HEK293 (cell line): ENCODE data around the gene ANKRD52.

Experiments
- CTCF ChIA-PET: fragments of 350-600 bp; formaldehyde crosslinking; extraction: SDS; loops from one replicate; lab custom pipeline; 2021; ENCODE audit warnings: antibody characterized with exemption; lab: Yijun Ruan, JAX
- POLR2A ChIA-PET: fragments of 300-600 bp; formaldehyde crosslinking; extraction: SDS; loops from one replicate; lab custom pipeline; 2020; ENCODE audit warnings: antibody characterized with exemption, inconsistent platforms; lab: Yijun Ruan, JAX
- H3K27ac ChIP-seq: fragments of 200-500 bp; sonication (Bioruptor generic); 2 replicates; pipeline ENCODE4 v1.5.1; 2014; ENCODE audit warnings: low read depth, low read length, control low read depth, inconsistent platforms; ENCODE audit errors: extremely low read depth
- H3K36me3 ChIP-seq, 2 experiments: fragments of 200-500 bp in 1 of 2; sonication (Bioruptor generic) in 1 of 2; 1 replicate in 1 of 2; 2 replicates in 1 of 2; pipeline ENCODE4 v1.5.1; 2014 to 2017; ENCODE audit warnings: inconsistent platforms in 2 of 2, low read length in 2 of 2; ENCODE audit not compliant: control insufficient read depth in 2 of 2, insufficient read depth in 1 of 2
- H3K4me1 ChIP-seq: fragments of 200-500 bp; sonication (Bioruptor generic); 2 replicates; pipeline ENCODE4 v1.5.1; 2014; ENCODE audit warnings: mild to moderate bottlenecking, low read length, inconsistent platforms; ENCODE audit not compliant: control insufficient read depth, insufficient read depth
- H3K4me3 ChIP-seq: 2 replicates; pipeline ENCODE4 v1.5.1; 2011; ENCODE audit warnings: low read depth, mild to moderate bottlenecking, control low read depth, low read length, moderate library complexity
- H3K9me3 ChIP-seq: fragments of 200-500 bp; sonication (Bioruptor generic); 2 replicates; pipeline ENCODE4 v1.5.1; 2014; ENCODE audit warnings: low read depth, low read length, inconsistent platforms; ENCODE audit not compliant: control insufficient read depth, insufficient read depth
- BCL11A ChIP-seq: fragments of 450-650 bp; formaldehyde crosslinking; IDR thresholded peaks from 2 replicates; pipeline ENCODE4 v1.5.1; 2016; ENCODE audit warnings: low read depth, missing biosample characterization, missing genetic modification characterization
- GLIS1 ChIP-seq: fragments of 450-650 bp; formaldehyde crosslinking; IDR thresholded peaks from 2 replicates; pipeline ENCODE4 v1.5.1; 2016; ENCODE audit warnings: missing biosample characterization, missing genetic modification characterization
- IKZF3 ChIP-seq: fragments of 450-650 bp; IDR thresholded peaks from 2 replicates; pipeline ENCODE4 v1.5.0; 2018; ENCODE audit warnings: missing biosample characterization, mild to moderate bottlenecking, missing genetic modification characterization, moderate library complexity
- PRDM1 ChIP-seq: fragments of 450-650 bp; formaldehyde crosslinking; IDR thresholded peaks from 2 replicates; pipeline ENCODE4; 2016; ENCODE audit warnings: missing biosample characterization, missing genetic modification characterization
- PRDM4 ChIP-seq: fragments of 450-650 bp; formaldehyde crosslinking; IDR thresholded peaks from 2 replicates; pipeline ENCODE4 v1.5.1; 2017; ENCODE audit warnings: missing biosample characterization, missing genetic modification characterization
- SCRT1 ChIP-seq: fragments of 450-650 bp; formaldehyde crosslinking; IDR thresholded peaks from 2 replicates; pipeline ENCODE4 v1.5.1; 2016; ENCODE audit warnings: missing biosample characterization, missing genetic modification characterization, borderline replicate concordance
- SCRT2 ChIP-seq: fragments of 450-650 bp; formaldehyde crosslinking; IDR thresholded peaks from 2 replicates; pipeline ENCODE4 v1.5.1; 2016; ENCODE audit warnings: missing biosample characterization, missing genetic modification characterization
- ZBTB17 ChIP-seq: fragments of 450-650 bp; formaldehyde crosslinking; IDR thresholded peaks from 2 replicates; pipeline ENCODE4 v1.5.1; 2016; ENCODE audit warnings: missing biosample characterization, missing genetic modification characterization
- ZBTB21 ChIP-seq: fragments of 450-650 bp; formaldehyde crosslinking; IDR thresholded peaks from 2 replicates; pipeline ENCODE4 v1.5.1; 2017; ENCODE audit warnings: missing biosample characterization, missing genetic modification characterization
- ZFP41 ChIP-seq: fragments of 450-650 bp; formaldehyde crosslinking; IDR thresholded peaks from 2 replicates; pipeline ENCODE4 v1.5.1; 2016; ENCODE audit warnings: missing biosample characterization, missing genetic modification characterization, borderline replicate concordance
- ZIC2 ChIP-seq: fragments of 450-650 bp; formaldehyde crosslinking; IDR thresholded peaks from 2 replicates; pipeline ENCODE4 v1.5.1; 2016; ENCODE audit warnings: missing biosample characterization, missing genetic modification characterization
- ZNF112 ChIP-seq: fragments of 450-650 bp; formaldehyde crosslinking; IDR thresholded peaks from 2 replicates; pipeline ENCODE4 v1.5.0; 2017; ENCODE audit warnings: missing biosample characterization, missing genetic modification characterization
- ZNF157 ChIP-seq: fragments of 450-650 bp; formaldehyde crosslinking; IDR thresholded peaks from 2 replicates; pipeline ENCODE4 v1.5.1; 2016; ENCODE audit warnings: missing biosample characterization, missing genetic modification characterization
- ZNF311 ChIP-seq: fragments of 450-650 bp; formaldehyde crosslinking; IDR thresholded peaks from 2 replicates; pipeline ENCODE4 v1.5.1; 2017; ENCODE audit warnings: missing biosample characterization, missing genetic modification characterization, borderline replicate concordance
- ZNF341 ChIP-seq: fragments of 450-650 bp; formaldehyde crosslinking; IDR thresholded peaks from 2 replicates; pipeline ENCODE4; 2016; ENCODE audit warnings: low read depth, missing biosample characterization, missing genetic modification characterization
- ZNF426 ChIP-seq: fragments of 450-650 bp; formaldehyde crosslinking; IDR thresholded peaks from 2 replicates; pipeline ENCODE4 v1.5.1; 2017; ENCODE audit warnings: missing biosample characterization, missing genetic modification characterization, mild to moderate bottlenecking, inconsistent platforms, moderate library complexity
- ZNF473 ChIP-seq: fragments of 450-650 bp; formaldehyde crosslinking; IDR thresholded peaks from 2 replicates; pipeline ENCODE4 v1.5.1; 2017; ENCODE audit warnings: missing biosample characterization, missing genetic modification characterization
- ZNF596 ChIP-seq: fragments of 450-650 bp; IDR thresholded peaks from 2 replicates; pipeline ENCODE4 v1.5.0; 2018; ENCODE audit warnings: missing biosample characterization, mild to moderate bottlenecking, missing genetic modification characterization, moderate library complexity
- ZNF626 ChIP-seq: fragments of 450-650 bp; sonication (Bioruptor Pico); formaldehyde crosslinking; IDR thresholded peaks from 2 replicates; pipeline ENCODE4 v1.5.1; 2018; ENCODE audit warnings: missing biosample characterization, missing genetic modification characterization, inconsistent platforms
- ZNF670 ChIP-seq: fragments of 450-650 bp; formaldehyde crosslinking; IDR thresholded peaks from 2 replicates; pipeline ENCODE4 v1.5.1; 2016; ENCODE audit warnings: missing biosample characterization, missing genetic modification characterization, low read depth
- ZSCAN23 ChIP-seq: fragments of 450-650 bp; formaldehyde crosslinking; IDR thresholded peaks from 2 replicates; pipeline ENCODE4 v1.5.1; 2016; ENCODE audit warnings: missing biosample characterization, missing genetic modification characterization
- TF ChIP-seq, protein P1 (sequence below): fragments of 450-650 bp; formaldehyde crosslinking; IDR thresholded peaks from 2 replicates; pipeline ENCODE4 v1.5.1; 2016; ENCODE audit warnings: missing biosample characterization, missing genetic modification characterization
- TF ChIP-seq, protein P2 (sequence below): fragments of 450-650 bp; formaldehyde crosslinking; IDR thresholded peaks from 2 replicates; pipeline ENCODE4 v1.5.1; 2017; ENCODE audit warnings: missing biosample characterization, missing genetic modification characterization

Gene ANKRD52

DNA sequence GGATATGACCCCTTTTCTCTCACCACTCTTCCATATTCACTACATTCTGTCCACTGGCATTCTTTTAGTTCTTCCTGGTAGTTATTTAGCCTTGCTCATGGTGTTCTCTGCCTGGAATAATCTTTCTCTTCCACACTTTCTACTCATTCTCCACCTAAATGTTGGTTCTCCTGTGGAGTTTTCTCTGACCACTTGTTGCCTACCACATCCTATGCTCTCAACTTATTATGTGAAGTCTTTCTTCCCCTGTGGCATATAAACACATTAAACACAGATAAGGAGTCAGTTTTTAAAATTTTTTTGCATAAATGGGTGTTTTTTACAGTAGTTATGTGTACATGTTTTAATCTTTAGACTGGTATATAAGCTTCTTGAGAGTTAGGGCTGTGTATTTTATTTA lies 65.6 kb downstream of the ANKRD52 start:
- no peak overlapping the region for H3K27ac ChIP-seq
- H3K4me1 ChIP-seq = no peaks in the 10 kb centered on the region; the same call in 1 of the 2 replicates
- H3K9me3 ChIP-seq = no peaks in the 10 kb centered on the region
- H3K4me3 ChIP-seq = no peak overlapping the region
- H3K36me3 ChIP-seq = no peaks in the 10 kb centered on the region; a peak in 1 of 3 replicates
- ChIA-PET CTCF (interaction anchor here (0.6 to 6.1 kb wide), 19 partner anchors 9 to 501 kb away, joined by 3 to 86 read pairs (median 4); partner anchors contain the start of genes ESYT1, RNF41, RPL41 and ZC3H10), POLR2A (interaction anchor here (1.9 to 5.3 kb wide), 2 partner anchors 15 to 29 kb away, joined by 5 to 59 read pairs; partner anchors contain the start of gene RNF41)
- TF ChIP-seq SCRT1 (tag by site-specific recombination) = peak; percentile 56; the same call in 1 of the 2 replicates
- no peak for TF ChIP-seq PRDM4 (tag by site-specific recombination)
- peak; percentile 82 for TF ChIP-seq SCRT2
- TF ChIP-seq, all 188 proteins: peak for 2

DNA sequence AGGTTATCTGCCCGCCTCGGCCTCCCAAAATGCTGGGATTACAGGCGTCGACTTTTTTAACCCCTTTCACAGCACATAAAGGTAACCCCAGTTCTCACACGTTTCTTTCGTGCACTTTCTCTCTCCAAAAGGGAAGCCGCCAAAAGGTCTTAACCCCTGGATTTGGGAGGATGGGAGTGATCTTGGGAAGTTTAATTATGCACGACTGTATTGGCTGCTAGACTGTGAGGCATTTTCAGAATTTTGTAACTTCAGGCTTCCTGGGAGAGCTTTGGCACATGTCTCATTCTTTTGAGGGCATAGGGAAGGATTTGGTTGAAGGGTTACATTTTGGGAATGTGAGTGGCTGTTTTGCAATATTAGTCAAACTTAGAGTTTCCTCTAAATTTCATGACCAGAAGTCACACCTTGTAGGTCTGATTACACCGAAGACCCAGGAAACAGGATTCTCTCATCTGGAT lies 67.5 kb downstream of the ANKRD52 start:
- Histone ChIP-seq H3K9me3 (no peaks in the 10 kb centered on the region), H3K36me3 (peaks cover 7 to 16% of the 10 kb centered on the region in 2 experiments), H3K4me1 (no peaks in the 10 kb centered on the region; the same call in 1 of the 2 replicates), H3K27ac (peak overlapping the region; percentile 86), H3K4me3 (peak overlapping the region; percentile 27)
- POLR2A ChIA-PET = interaction anchor here (0.7 to 5.3 kb wide), 9 partner anchors 16 to 109 kb away, joined by 3 to 59 read pairs (median 14); partner anchors contain the start of genes CS, MYL6, PA2G4 and RNF41
- TF ChIP-seq PRDM1 (tag by site-specific recombination) (0 out of 2 replicates have a peak, but pooled peaks have one; percentile 57), IKZF3 (tag by site-specific recombination) (peak; percentile 59), ZBTB21 (no peak)
- TF ChIP-seq, all 188 proteins: peak for 2
- CTCF ChIA-PET = interaction anchor here (0.7 to 6.1 kb wide), 10 partner anchors 16 to 446 kb away, joined by 3 to 86 read pairs (median 13); partner anchors contain the start of genes ANKRD52, ESYT1, RNF41 and RPL41

DNA sequence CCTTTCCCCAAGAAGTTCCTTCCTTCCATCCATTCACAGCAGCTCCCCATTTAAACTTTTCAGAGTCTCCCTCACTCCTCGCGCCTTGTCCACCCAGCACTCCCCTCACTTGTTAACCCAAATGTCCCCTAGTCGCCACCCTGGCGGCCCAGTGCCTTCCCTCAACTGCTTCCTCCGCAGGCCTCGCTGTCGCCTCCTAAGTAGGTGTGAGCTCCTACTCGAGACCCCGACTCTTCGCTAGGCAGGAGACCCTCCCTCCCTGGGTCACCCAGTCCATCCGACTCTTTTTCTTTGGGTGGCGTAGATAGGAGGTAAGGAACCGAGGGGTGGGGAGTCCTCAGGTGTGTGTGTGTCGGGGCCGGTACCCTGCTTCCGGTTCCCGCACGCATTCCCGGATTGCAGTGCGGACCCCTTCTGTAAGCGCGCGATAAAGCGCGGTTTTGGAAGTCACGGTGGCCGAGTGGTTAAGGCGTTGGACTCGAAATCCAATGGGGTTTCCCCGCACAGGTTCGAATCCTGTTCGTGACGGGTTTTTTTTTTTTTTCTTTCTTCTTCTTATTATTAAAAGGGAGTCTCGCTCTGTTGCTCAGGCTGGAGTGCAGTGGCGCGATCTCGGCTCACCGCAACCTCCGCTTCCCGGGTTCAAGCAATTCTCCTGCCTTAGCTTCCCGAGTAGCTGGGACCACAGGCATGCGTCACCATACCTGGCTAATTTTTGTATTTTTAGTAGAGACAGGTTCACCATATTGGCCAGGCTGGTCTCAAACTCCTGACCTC lies 68.1 kb downstream of the ANKRD52 start:
- peak overlapping the region; percentile 86 for H3K27ac ChIP-seq
- no peaks in the 10 kb centered on the region for H3K9me3 ChIP-seq
- peaks cover 12 to 22% of the 10 kb centered on the region in 2 experiments for H3K36me3 ChIP-seq
- POLR2A ChIA-PET = interaction anchor here (0.6 to 5.3 kb wide), 28 partner anchors 9 to 249 kb away, joined by 3 to 59 read pairs (median 4); partner anchors contain the start of genes ANKRD52, CS, ESYT1 and MYL6
- peak overlapping the region; percentile 81 for H3K4me3 ChIP-seq
- CTCF ChIA-PET = interaction anchor here (0.5 to 6.1 kb wide), 45 partner anchors 9 to 473 kb away, joined by 3 to 86 read pairs (median 5); partner anchors contain the start of genes ANKRD52, COQ10A, ESYT1 and GLS2
- no peaks in the 10 kb centered on the region; the same call in 1 of the 2 replicates for H3K4me1 ChIP-seq
- no peak for TF ChIP-seq ZNF626
- no peak for TF ChIP-seq BCL11A
- no peak for TF ChIP-seq ZFP41
- no peak for TF ChIP-seq ZNF157 (tag by site-specific recombination)
- TF ChIP-seq ZNF596 (tag by site-specific recombination) = no peak
- TF ChIP-seq ZNF311 (tag by site-specific recombination) = no peak
- TF ChIP-seq ZIC2 (tag by site-specific recombination) = no peak
- no peak for TF ChIP-seq ZNF426 (tag by site-specific recombination)
- TF ChIP-seq, protein P1, sequence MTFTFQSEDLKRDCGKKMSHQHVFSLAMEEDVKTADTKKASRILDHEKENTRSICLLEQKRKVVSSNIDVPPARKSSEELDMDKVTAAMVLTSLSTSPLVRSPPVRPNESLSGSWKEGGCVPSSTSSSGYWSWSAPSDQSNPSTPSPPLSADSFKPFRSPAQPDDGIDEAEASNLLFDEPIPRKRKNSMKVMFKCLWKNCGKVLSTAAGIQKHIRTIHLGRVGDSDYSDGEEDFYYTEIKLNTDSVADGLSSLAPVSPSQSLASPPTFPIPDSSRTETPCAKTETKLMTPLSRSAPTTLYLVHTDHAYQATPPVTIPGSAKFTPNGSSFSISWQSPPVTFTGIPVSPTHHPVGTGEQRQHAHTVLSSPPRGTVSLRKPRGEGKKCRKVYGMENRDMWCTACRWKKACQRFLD = no peak
- TF ChIP-seq ZNF112 (tag by site-specific recombination) = no peak
- TF ChIP-seq ZSCAN23 = peak; percentile 94; the same call in 1 of the 2 replicates
- TF ChIP-seq ZNF473 = no peak
- TF ChIP-seq, protein P2, sequence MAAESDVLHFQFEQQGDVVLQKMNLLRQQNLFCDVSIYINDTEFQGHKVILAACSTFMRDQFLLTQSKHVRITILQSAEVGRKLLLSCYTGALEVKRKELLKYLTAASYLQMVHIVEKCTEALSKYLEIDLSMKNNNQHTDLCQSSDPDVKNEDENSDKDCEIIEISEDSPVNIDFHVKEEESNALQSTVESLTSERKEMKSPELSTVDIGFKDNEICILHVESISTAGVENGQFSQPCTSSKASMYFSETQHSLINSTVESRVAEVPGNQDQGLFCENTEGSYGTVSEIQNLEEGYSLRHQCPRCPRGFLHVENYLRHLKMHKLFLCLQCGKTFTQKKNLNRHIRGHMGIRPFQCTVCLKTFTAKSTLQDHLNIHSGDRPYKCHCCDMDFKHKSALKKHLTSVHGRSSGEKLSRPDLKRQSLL (tag by site-specific recombination) = no peak
- TF ChIP-seq ZNF670 = no peak
- no peak for TF ChIP-seq PRDM1 (tag by site-specific recombination)
- 0 out of 2 replicates have a peak, but pooled peaks have one; percentile 18 for TF ChIP-seq GLIS1
- TF ChIP-seq ZNF341 (tag by site-specific recombination) = 0 out of 2 replicates have a peak, but pooled peaks have one; percentile 8
- TF ChIP-seq ZBTB17 (tag by site-specific recombination) = peak; percentile 92
